Pons (tissue), 1 donor: Measurements from ENCODE around the gene LARGE2.

Experiments used
- DNase-seq: peaks from one replicate; pipeline ENCODE4 v3.0.0-alpha.2; 2016; ENCODE audit warnings: low spot score

LARGE2 gene

GRCh38 chr11:45922425-45923082 is at the start of gene LARGE2:
LARGE2 (plus strand) TSS chr11:45922656; CDS start chr11:45922883, 227 bp downstream.
- DNase-seq = no peak

- DNase-seq = no peak
These were observed 46.1 kb upstream of the LARGE2 start for GRCh38 chr11:45876401-45876800.

GRCh38 chr11:45877221-45877620 is 45.2 kb upstream of the LARGE2 start:
- DNase-seq = no peak

- DNase-seq = no peak
These were observed 44.6 kb upstream of the LARGE2 start for GRCh38 chr11:45877845-45878244.

- DNase-seq = no peak
These were observed 42.4 kb upstream of the LARGE2 start for GRCh38 chr11:45879803-45880686.

GRCh38 chr11:45880772-45881570 is 41.5 kb upstream of the LARGE2 start:
- DNase-seq = no peak

GRCh38 chr11:45881708-45882368 is 40.6 kb upstream of the LARGE2 start:
- no peak for DNase-seq

GRCh38 chr11:45884596-45885185 is 37.8 kb upstream of the LARGE2 start:
- no peak for DNase-seq

- DNase-seq = no peak
These were observed 37.1 kb upstream of the LARGE2 start, which contains the start of gene MAPK8IP1 for GRCh38 chr11:45885274-45885920. MAPK8IP1 (plus strand) TSS chr11:45885651; CDS start chr11:45885821, 170 bp downstream.

GRCh38 chr11:45885921-45886721 is 36.3 kb upstream of the LARGE2 start:
- DNase-seq = no peak

- DNase-seq = no peak
These were observed 35.5 kb upstream of the LARGE2 start for GRCh38 chr11:45886816-45887520.

- no peak for DNase-seq
These were observed 34.9 kb upstream of the LARGE2 start for GRCh38 chr11:45887587-45887986.

GRCh38 chr11:45889555-45889954 is 32.9 kb upstream of the LARGE2 start:
- DNase-seq = no peak

GRCh38 chr11:45889966-45890365 is 32.5 kb upstream of the LARGE2 start:
- DNase-seq = no peak

- DNase-seq = no peak
These were observed 31.4 kb upstream of the LARGE2 start for GRCh38 chr11:45890886-45891550.

GRCh38 chr11:45892856-45893255 is 29.6 kb upstream of the LARGE2 start:
- DNase-seq = no peak

GRCh38 chr11:45894555-45895247 is 27.8 kb upstream of the LARGE2 start:
- no peak for DNase-seq

GRCh38 chr11:45895553-45896259 is 26.8 kb upstream of the LARGE2 start:
- no peak for DNase-seq
